Measurements from ENCODE around the gene PPP1R12B. TPM values are rescaled to one million over a fixed set of nuclear protein-coding genes. Genes with fewer than 3 reads are reported as not detected.
A peak's percentile ranks its signal among the peaks of the same experiment; 100 is the strongest.
"Not testable (repeated sequence)": the region's sequence is repeated elsewhere in the genome, so short reads cannot be mapped to it uniquely, and the experiment has no call there.

The PPP1R12B gene
- total and polyA plus RNA-seq, 5 experiments from 2014 or later: 4.6 to 29.8 (median 7.7) TPM

GRCh38 chr1:202568826-202569225 is 220.3 kb downstream of the PPP1R12B start:
- peaks cover 4 to 77% (median 20%) of the 10 kb centered on the region in 3 donors for H3K36me3 Mint-ChIP-seq
- peaks cover 0 to 30% (median 7%) of the 10 kb centered on the region in 4 donors for H3K4me1 Mint-ChIP-seq
- H3K9me3 Mint-ChIP-seq: no peaks in the 10 kb centered on the region
- DNase-seq: no peak
- no peak overlapping the region for H3K27ac Mint-ChIP-seq
- H3K27me3 Mint-ChIP-seq: no peaks in the 10 kb centered on the region
- no peak for ATAC-seq
- H3K4me3 Mint-ChIP-seq: no peak overlapping the region
- POLR2A ChIA-PET: interaction anchor here (0.9 kb wide), 1 partner anchor 9 kb away, joined by 3 read pairs; no protein-coding TSS in a partner anchor

- ATAC-seq: no peak
- Mint-ChIP-seq H3K36me3 (peaks cover 4 to 74% (median 16%) of the 10 kb centered on the region in 3 donors), H3K4me1 (peaks cover 0 to 22% (median 6%) of the 10 kb centered on the region in 4 donors), H3K9me3 (no peaks in the 10 kb centered on the region), H3K27ac (no peak overlapping the region), H3K4me3 (no peak overlapping the region), H3K27me3 (no peaks in the 10 kb centered on the region)
- DNase-seq: no peak
- POLR2A ChIA-PET: no interaction called here
Observed at GRCh38 chr1:202569393-202570322, 221.2 kb downstream of the PPP1R12B start.

GRCh38 chr1:202571719-202572339 is 223.3 kb downstream of the PPP1R12B start:
- DNase-seq: peak in 2 of 10 donors; percentile 28 to 30

GRCh38 chr1:202572867-202573266 is 224.4 kb downstream of the PPP1R12B start:
- Mint-ChIP-seq H3K27me3 (no peaks in the 10 kb centered on the region), H3K9me3 (no peaks in the 10 kb centered on the region), H3K36me3 (peaks cover 4 to 58% (median 20%) of the 10 kb centered on the region in 3 donors), H3K4me3 (no peak overlapping the region), H3K27ac (no peak overlapping the region), H3K4me1 (peaks cover 0 to 4% (median 0%) of the 10 kb centered on the region in 4 donors)
- no peak for DNase-seq
- no peak for ATAC-seq
- POLR2A ChIA-PET: no interaction called here

More at GRCh38 chr1:202571719-202572339, 223.3 kb downstream of the PPP1R12B start:
- Mint-ChIP-seq H3K4me1 (peaks cover 0 to 4% (median 2%) of the 10 kb centered on the region in 4 donors), H3K27me3 (no peaks in the 10 kb centered on the region), H3K9me3 (no peaks in the 10 kb centered on the region), H3K36me3 (peaks cover 4 to 64% (median 25%) of the 10 kb centered on the region in 3 donors), H3K27ac (no peak overlapping the region), H3K4me3 (no peak overlapping the region)
- POLR2A ChIA-PET: no interaction called here
- no peak for ATAC-seq

- H3K4me3 Mint-ChIP-seq: no peak overlapping the region
- POLR2A ChIA-PET: no interaction called here
- ATAC-seq (no peak), DNase-seq (no peak)
- H3K4me1 Mint-ChIP-seq: peaks cover 0 to 4% (median 0%) of the 10 kb centered on the region in 4 donors
- H3K27me3 Mint-ChIP-seq: no peaks in the 10 kb centered on the region
- H3K9me3 Mint-ChIP-seq: no peaks in the 10 kb centered on the region
- H3K27ac Mint-ChIP-seq: no peak overlapping the region
- H3K36me3 Mint-ChIP-seq: peaks cover 9 to 51% (median 21%) of the 10 kb centered on the region in 3 donors
Observed at GRCh38 chr1:202575918-202576653, 227.6 kb downstream of the PPP1R12B start.

GRCh38 chr1:202576816-202577215 is 228.3 kb downstream of the PPP1R12B start:
- no peak overlapping the region for H3K4me3 Mint-ChIP-seq
- POLR2A ChIA-PET: interaction anchor here (0.7 to 1.4 kb wide), 2 partner anchors 8 to 12 kb away, joined by 3 to 4 read pairs; no protein-coding TSS in a partner anchor
- peaks cover 0 to 4% (median 0%) of the 10 kb centered on the region in 4 donors for H3K4me1 Mint-ChIP-seq
- no peaks in the 10 kb centered on the region for H3K9me3 Mint-ChIP-seq
- H3K36me3 Mint-ChIP-seq: peaks cover 11 to 58% (median 27%) of the 10 kb centered on the region in 3 donors
- DNase-seq: no peak
- no peak overlapping the region for H3K27ac Mint-ChIP-seq
- ATAC-seq: no peak
- no peaks in the 10 kb centered on the region for H3K27me3 Mint-ChIP-seq

- POLR2A ChIA-PET: interaction anchor here (0.7 to 1.4 kb wide), 2 partner anchors 9 to 13 kb away, joined by 3 to 4 read pairs; no protein-coding TSS in a partner anchor
Observed at GRCh38 chr1:202577381-202577780, 228.9 kb downstream of the PPP1R12B start.

GRCh38 chr1:202578001-202578504 is 229.6 kb downstream of the PPP1R12B start:
- peaks cover 0 to 2% (median 0%) of the 10 kb centered on the region in 4 donors for H3K4me1 Mint-ChIP-seq
- peaks cover 7 to 56% (median 29%) of the 10 kb centered on the region in 3 donors for H3K36me3 Mint-ChIP-seq
- H3K9me3 Mint-ChIP-seq: no peaks in the 10 kb centered on the region
- DNase-seq (no peak), ATAC-seq (no peak)
- H3K27ac Mint-ChIP-seq: no peak overlapping the region
- POLR2A ChIA-PET: interaction anchor here (1.4 kb wide), 1 partner anchor 10 kb away, joined by 3 read pairs; no protein-coding TSS in a partner anchor
- no peak overlapping the region for H3K4me3 Mint-ChIP-seq
- no peaks in the 10 kb centered on the region for H3K27me3 Mint-ChIP-seq

More at GRCh38 chr1:202577381-202577780, 228.9 kb downstream of the PPP1R12B start:
- no peak for DNase-seq
- Mint-ChIP-seq H3K27ac (no peak overlapping the region), H3K4me1 (peaks cover 0 to 4% (median 0%) of the 10 kb centered on the region in 4 donors), H3K9me3 (no peaks in the 10 kb centered on the region), H3K4me3 (no peak overlapping the region), H3K27me3 (no peaks in the 10 kb centered on the region), H3K36me3 (peaks cover 11 to 60% (median 32%) of the 10 kb centered on the region in 3 donors)
- ATAC-seq: no peak

- Mint-ChIP-seq H3K4me3 (no peak overlapping the region), H3K9me3 (no peaks in the 10 kb centered on the region), H3K36me3 (peaks cover 7 to 53% (median 30%) of the 10 kb centered on the region in 3 donors), H3K27ac (no peak overlapping the region), H3K4me1 (peaks cover 0 to 2% (median 0%) of the 10 kb centered on the region in 4 donors), H3K27me3 (no peaks in the 10 kb centered on the region)
- POLR2A ChIA-PET: no interaction called here
- DNase-seq (no peak), ATAC-seq (no peak)
Observed at GRCh38 chr1:202578565-202578964, 230.1 kb downstream of the PPP1R12B start.

GRCh38 chr1:202579806-202580205 is 231.3 kb downstream of the PPP1R12B start:
- Mint-ChIP-seq H3K4me1 (peaks cover 0 to 2% (median 0%) of the 10 kb centered on the region in 4 donors), H3K9me3 (no peaks in the 10 kb centered on the region), H3K27ac (no peak overlapping the region), H3K4me3 (no peak overlapping the region), H3K36me3 (peaks cover 7 to 50% (median 28%) of the 10 kb centered on the region in 3 donors), H3K27me3 (no peaks in the 10 kb centered on the region)
- POLR2A ChIA-PET: no interaction called here
- ATAC-seq (no peak), DNase-seq (no peak)

- DNase-seq (no peak), ATAC-seq (no peak)
- POLR2A ChIA-PET: interaction anchor here (0.6 kb wide), 1 partner anchor 55 kb away, joined by 4 read pairs; no protein-coding TSS in a partner anchor
- Mint-ChIP-seq H3K4me1 (no peaks in the 10 kb centered on the region), H3K27me3 (no peaks in the 10 kb centered on the region), H3K4me3 (no peak overlapping the region), H3K27ac (no peak overlapping the region), H3K9me3 (no peaks in the 10 kb centered on the region), H3K36me3 (peaks cover 7 to 44% (median 21%) of the 10 kb centered on the region in 3 donors)
Observed at GRCh38 chr1:202580619-202581018, 232.1 kb downstream of the PPP1R12B start.

- H3K27me3 Mint-ChIP-seq, DNase-seq, H3K4me3 Mint-ChIP-seq, POLR2A ChIA-PET, H3K4me1 Mint-ChIP-seq, ATAC-seq, H3K27ac Mint-ChIP-seq, H3K9me3 Mint-ChIP-seq: not testable (repeated sequence)
- H3K36me3 Mint-ChIP-seq: peaks cover 7 to 44% (median 25%) of the 10 kb centered on the region in 3 donors
Observed at GRCh38 chr1:202582350-202582749, 233.9 kb downstream of the PPP1R12B start.

All from naive thymus-derived CD8-positive, alpha-beta T cell (primary cell).